ENCODE results near the gene FADS3.

Gene FADS3

DNA sequence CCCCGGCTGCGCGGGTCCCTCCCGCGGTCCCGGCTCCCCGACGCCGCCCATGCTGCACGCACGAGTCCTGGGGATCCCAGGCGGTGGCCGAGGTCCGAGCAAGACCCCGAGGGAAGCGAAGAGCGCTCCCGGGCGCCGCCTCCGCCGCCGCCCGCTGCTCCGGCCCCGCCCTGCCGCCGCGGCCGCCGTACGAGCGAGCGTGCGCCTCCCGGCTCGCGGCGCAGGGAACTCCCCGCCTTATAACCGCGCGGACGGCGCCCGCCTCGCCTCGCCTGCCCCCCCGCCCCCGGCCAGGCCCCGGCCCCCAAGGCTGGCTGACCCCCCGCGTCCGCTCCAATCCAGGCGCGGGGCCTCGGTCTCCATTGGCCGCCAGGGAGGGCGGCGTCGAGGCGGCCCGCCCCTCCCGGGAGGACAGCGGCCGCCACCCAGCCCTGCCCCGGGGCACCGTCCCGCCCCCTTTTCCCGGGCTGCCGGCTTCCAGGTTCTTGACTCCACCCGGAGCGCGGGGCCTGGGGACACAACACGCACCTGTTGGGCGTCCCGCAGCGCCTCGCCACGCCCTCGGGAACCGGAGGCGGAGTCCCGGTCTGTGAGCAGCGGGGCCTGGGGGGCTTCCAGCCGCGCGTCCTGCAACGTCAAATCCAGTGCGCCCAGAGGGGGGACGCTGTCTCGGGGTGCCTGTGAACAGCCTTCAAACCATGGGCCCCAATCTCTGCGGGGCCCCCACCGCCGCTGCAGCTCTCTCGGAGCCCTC, at the start of gene FADS3:
FADS3 (minus strand) TSS at position 215 of the 754 bp plus-strand sequence; CDS start at position 51, 164 bp downstream.
- no peak for DNase-seq

- DNase-seq: no peak
Observed at GRCh38 chr11:61940466-61940865, 49.1 kb upstream of the FADS3 start.

DNA sequence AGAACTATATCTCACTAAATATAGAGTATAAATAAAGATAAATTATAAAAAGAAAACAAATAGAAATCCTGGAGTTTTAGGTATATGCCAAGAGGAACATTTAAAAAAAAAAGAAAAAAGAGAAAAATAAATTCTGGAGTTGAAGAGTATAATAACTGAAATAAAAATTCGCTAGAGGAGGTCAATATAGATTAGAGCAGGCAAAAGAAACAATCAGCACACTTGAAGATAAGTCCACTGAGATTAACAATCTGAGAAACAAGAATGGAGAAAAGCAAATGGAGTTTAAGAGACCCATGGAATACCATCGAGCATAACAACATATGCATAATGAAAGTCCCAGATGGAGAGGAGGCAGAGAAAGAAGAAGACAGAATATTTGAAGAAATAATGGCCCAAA, 44.5 kb upstream of the FADS3 start:
- DNase-seq: no peak

GRCh38 chr11:61930933-61931332, 39.6 kb upstream of the FADS3 start:
- DNase-seq: no peak

DNA sequence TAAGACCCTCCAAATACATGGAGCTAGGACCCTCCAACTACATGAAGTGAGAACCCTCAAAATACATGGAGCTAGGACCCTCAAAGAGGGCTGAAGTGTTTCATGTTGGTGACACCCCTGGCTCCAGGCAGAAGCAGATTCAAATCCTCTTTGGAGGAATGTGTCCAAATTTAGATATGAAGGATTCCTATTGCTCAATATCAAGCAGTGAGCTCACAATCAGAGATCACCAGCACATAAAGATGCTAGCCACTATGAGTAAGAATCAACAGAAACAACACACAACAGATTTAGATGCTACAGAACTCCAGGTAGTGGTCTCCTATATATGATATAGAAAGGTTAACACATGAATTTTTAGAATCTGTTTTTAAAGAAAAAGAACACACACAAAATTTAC, 37.3 kb upstream of the FADS3 start:
- no peak for DNase-seq

DNA sequence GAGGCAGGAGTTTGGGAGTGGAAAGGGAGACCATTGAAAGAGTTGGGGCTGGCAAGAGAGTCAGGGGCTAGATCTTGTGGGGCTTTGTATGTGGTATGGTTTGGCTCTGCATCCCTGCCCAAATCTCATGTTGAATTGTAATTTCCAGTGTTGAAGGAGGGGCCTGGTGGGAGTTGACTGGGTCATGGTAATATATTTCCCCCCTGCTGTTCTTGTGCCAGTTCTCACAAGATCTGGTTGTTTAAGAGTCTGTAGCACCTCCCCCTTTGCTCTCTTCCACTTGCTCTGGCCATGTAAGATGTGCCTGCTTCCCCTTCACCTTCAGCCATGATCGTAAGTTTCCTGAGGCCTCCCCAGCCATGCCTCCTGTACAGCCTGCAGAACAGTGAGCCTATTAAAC, 36.2 kb upstream of the FADS3 start:
- no peak for DNase-seq

GRCh38 chr11:61926235-61926634, 34.9 kb upstream of the FADS3 start:
- no peak for DNase-seq

- DNase-seq: no peak
Observed at GRCh38 chr11:61925736-61926135, 34.4 kb upstream of the FADS3 start.

GRCh38 chr11:61924064-61924455, 32.7 kb upstream of the FADS3 start:
- no peak for DNase-seq

DNA sequence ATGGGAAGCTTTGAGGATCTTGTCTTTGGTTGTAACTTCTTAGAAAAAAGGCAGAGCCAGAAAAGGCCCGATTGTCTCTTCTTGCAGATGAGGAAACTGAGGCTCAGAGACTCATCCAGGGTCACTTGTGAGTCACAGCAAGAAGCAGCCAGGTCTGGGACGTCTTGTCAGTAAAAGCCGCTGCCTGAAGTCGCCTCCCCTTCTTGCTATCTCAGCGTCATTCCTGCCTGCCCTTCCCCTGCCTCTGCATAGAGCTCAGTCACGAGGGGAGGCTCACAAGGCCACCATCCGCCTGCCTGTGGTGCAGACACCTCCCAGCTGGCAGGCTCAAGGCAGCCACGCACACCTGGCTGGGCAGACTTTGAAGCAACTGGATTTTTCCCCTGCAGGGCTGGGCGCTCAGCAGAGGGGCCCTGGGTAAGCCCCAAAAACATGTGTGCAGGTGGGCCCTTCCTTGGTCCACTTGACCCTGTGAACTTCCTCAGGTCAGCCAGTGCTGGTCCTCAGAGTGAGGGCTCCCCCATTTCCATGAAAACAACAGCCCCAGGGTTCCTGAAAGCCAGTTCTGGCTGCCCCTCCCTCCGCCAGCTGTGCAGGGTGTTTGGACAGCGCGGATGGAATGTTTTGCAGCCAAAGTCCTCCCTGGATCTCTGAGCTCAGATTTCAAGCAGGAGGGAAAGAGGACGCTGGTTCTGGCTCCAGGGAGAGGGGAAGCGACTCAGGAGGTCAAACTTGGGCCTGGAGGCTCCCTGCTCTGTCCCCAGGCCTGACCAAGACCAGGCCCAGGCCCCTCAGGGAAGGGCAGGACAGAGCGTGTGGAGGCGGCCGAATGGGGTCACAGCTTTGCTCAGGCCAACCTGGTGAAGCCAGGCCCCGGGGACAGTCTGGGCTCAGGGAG, 32.1 kb upstream of the FADS3 start:
- no peak for DNase-seq

DNA sequence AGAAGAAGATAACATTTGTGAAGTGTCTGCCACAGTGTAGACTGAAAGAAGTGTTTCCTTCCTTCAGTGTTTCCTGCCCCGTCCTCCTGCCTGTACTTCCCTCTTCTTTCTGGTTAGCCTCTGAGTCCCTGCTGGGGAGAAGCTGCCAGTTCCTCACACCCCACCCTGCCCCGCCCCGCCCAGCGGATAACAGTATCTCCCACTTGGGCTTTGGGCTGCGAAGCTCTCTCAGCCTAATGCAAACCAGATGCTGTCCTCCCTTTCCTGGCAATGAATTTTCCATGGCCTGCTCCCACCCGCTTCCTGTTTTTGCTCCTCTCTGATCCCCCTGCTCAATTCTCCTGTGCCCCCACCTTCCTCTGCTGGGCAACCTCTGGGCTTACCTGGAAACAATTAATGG, 31.2 kb upstream of the FADS3 start:
- no peak for DNase-seq

- DNase-seq: no peak
Observed at GRCh38 chr11:61921446-61921845, 30.1 kb upstream of the FADS3 start.

DNA sequence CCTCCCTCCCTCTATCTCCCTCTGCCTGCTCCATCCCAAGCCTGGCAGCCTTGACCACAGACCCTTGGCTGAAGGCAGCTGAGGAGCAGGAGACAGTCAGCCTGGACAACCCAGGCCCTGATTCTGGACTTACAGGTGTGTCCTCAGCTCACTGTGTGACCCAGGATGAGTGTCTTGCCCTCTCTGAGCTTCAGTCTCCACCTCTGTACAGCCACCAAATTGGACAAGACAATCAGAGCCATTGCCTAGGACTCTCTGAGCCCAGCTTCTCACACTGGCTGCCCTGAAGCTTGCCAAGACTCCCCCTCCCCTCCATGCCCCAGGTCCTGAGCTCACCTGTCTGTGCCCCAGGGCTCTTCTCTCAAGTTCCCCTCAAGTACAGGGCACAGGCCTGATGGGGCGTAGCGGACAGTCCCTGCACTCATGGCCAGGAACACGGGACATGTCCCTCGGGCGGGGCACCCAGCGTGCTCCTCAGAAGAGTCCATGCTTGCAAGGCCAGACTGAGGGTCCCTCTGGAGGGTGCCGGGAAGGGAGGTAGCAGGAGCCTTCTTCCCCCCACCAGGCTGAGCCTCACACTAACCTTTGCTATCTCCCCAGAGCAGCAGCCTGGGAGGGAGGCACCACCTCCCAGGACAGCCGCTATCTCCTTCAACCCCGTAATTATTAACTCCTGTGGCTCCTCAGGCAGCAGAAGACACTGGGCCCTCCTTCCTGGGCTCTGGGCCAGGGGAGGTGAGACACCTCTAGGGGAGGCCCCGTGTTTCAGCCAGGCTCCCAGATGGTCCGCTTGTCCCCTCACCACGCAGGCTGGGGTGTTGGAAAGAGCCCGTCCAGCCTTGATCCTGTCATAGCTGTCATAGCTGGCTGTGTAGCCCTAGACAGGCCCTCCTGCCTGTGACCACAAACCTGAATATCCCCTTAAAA, 28.6 kb upstream of the FADS3 start:
- no peak for DNase-seq

DNA sequence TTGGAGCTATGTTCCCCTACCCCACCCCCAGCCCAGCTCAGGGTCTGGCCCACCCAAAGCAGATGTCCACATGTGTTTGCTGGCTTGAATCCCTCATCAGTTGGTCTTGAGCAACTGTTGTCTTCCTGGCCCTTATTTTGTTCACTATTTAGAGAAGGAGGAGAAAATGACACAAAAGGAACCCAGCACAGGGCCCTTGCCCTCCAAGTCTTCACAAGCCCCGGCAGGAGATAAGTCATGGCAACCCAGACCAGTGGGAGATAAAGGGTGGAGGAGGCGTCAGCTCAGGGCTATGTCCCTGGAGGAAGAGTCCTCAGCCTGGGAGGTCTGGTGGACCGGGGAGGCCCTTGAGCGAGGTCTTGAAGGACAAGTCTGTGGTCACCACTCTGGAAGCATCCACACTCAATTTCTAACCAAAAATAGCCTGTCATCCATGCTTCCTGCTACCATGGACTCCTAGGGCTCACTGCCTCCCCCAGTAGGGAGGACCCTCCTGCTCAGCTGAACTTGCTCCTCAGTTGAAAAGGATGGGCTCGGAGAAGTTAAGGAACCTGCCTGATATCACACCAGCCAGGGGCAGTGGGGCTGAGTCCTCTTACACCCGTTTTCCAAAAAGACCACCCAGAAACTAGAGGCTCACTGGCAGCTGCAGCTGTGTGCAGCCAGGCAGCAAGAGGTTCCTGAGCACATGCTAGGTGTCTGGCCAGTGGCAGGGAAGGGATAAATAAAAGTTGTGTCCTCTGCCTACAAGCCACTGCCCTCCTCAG, 27.8 kb upstream of the FADS3 start:
- no peak for DNase-seq

DNA sequence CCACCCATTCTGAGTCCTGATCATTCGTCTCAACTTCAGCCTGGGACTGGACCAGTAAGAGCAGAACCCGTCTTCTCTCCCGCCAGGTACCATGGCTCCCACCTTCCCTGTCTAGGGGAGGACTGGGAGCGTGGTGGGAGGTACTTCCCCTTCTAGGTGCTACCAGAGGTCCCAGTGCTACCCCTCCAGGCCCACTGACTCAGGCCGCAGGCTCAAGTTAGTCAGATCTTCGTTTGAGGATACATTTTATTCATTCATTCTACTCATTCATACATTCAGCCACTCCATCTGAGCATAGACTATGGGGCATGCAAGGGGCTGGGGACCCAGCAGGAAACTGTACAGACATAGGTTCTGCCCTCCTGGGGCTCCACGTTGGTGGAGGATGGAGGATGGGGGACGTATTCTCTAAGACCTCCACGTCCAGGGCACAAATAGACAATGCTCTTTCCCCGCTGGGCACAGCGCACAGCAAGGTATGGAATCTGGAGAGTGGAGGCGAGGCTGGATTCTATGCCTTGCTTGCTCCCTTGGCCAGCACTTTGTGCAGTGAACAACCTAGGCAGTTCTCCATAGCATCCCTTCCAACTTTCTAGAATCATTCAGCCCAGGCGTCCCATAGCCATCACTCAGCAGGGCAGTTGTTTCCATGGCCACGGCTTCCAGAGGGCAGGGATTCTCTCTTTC, 27.0 kb upstream of the FADS3 start:
- no peak for DNase-seq

- DNase-seq: no peak
Observed at GRCh38 chr11:61917334-61918109, 26.2 kb upstream of the FADS3 start, which contains the start of gene RAB3IL1. Gene RAB3IL1 (minus strand): TSS chr11:61917566. CDS start chr11:61917367, 199 bp downstream.

GRCh38 chr11:61916737-61917333, 25.5 kb upstream of the FADS3 start:
- no peak for DNase-seq

DNA sequence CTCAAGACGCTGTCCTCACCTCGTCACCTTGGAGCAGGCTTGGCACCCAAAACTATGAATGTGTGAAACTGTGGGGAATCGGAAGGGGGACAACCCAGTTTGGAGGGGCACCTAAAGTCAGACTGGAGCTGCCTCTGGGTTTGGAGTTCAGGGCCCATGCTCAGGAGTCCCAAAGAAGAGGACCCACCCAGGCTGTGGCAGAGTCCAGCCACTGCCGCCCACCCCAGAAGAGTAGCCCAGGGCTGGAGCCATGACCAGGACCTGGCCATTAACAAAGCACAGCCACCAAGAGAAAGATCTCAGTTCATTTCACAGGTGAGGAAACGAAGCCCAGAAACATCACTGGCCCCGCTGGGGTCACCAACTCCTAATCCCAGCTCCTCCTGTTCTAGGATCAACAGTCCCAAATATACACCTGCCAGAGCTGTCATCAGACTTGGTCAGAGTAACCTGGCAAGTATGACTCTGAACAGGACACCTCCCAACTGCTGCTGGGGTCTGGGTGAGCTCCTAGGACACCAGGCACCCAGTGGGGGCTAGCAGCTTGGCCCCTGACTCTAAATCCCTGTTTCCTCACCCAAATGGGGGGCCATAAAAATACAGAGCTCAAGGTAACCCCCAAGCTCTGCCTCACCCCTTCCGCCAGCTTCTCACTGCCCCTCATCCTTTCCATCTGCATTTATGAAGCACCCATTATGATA, 23.3 kb upstream of the FADS3 start:
- no peak for DNase-seq

GRCh38 chr11:61913699-61914395, 22.5 kb upstream of the FADS3 start:
- DNase-seq: no peak

Data from GOT3 (cell line).